Panc1 (cell line): ENCODE data around the gene ZC3H7A.

Experiments used
- CTCF ChIP-seq: fragments of 450-650 bp; IDR thresholded peaks from 2 replicates; pipeline ENCODE4 v1.5.1; 2017; ENCODE audit warnings: mild to moderate bottlenecking
- POLR2AphosphoS5 ChIP-seq: IDR thresholded peaks from 2 replicates; pipeline ENCODE4 v1.6.1; 2012; ENCODE audit warnings: mild to moderate bottlenecking, low read depth, low read length, moderate library complexity
- SIN3A ChIP-seq: IDR thresholded peaks from 2 replicates; pipeline ENCODE4 v1.6.1; 2012; ENCODE audit warnings: low read depth, mild to moderate bottlenecking, low read length, moderate library complexity, borderline replicate concordance; ENCODE audit not compliant: insufficient read depth

- TF ChIP-seq POLR2AphosphoS5: no peak
- TF ChIP-seq CTCF: no peak
- TF ChIP-seq SIN3A: no peak
These were observed 28.2 kb downstream of the ZC3H7A start for GRCh38 chr16:11768849-11769248.
